ENCODE data around the gene PHF5A. TPM values are rescaled to one million over a fixed set of nuclear protein-coding genes. Genes with fewer than 3 reads are reported as not detected.
A peak's percentile ranks its signal among the peaks of the same experiment; 100 is the strongest.

Gene PHF5A
- total and polyA plus RNA-seq, 2 donors (not counting 3 experiments of a cell fraction or from before 2014, with no cell fraction given) = 61.1 to 63.7 TPM

DNA sequence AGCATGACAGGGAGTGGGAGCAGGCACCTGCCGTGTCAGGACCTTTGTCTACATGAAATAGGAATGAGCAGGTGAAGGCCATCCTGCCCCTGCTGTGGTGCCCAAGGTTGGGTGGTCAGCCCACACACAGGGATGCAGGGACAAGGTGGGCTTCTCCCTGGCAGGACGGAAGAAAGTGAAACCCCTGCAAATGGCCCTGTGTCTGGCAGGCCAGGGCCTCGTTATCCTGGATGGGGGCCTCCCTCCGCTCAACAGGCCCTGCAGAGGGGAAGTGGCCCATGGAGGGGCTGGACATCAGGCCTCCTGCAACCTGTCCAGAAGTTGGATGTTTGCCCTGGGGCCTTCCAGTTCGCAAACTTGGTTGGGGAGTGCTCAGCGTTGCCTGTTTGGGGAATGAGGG, 36.8 kb downstream of the PHF5A start:
- no peak overlapping the region for H2AFZ ChIP-seq (ENCODE audit: low read depth, low read length)
- ChIA-PET CTCF (no interaction called here), POLR2A (no interaction called here)
- no peaks in the 10 kb centered on the region for H3K9me3 ChIP-seq (replicated peaks; ENCODE audit: control insufficient read depth, insufficient read depth, low read length)
- H3K79me2 ChIP-seq (ENCODE audit: control insufficient read depth, insufficient read depth, low read length) = peaks cover 20% of the 10 kb centered on the region
- no peak for DNase-seq (ENCODE audit: low read depth, low spot score)
- BruUV-seq (replicated peaks) = no TSS peak
- intact Hi-C loops (cut with micrococcal nuclease) = no loop called here
- TF ChIP-seq, protein P1, sequence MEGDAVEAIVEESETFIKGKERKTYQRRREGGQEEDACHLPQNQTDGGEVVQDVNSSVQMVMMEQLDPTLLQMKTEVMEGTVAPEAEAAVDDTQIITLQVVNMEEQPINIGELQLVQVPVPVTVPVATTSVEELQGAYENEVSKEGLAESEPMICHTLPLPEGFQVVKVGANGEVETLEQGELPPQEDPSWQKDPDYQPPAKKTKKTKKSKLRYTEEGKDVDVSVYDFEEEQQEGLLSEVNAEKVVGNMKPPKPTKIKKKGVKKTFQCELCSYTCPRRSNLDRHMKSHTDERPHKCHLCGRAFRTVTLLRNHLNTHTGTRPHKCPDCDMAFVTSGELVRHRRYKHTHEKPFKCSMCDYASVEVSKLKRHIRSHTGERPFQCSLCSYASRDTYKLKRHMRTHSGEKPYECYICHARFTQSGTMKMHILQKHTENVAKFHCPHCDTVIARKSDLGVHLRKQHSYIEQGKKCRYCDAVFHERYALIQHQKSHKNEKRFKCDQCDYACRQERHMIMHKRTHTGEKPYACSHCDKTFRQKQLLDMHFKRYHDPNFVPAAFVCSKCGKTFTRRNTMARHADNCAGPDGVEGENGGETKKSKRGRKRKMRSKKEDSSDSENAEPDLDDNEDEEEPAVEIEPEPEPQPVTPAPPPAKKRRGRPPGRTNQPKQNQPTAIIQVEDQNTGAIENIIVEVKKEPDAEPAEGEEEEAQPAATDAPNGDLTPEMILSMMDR (IDR thresholded peaks at IDR 0.05; ENCODE audit: extremely low read depth in 1 of 2, insufficient read depth in 1 of 2, low read depth in 1 of 2, low read length in 2 of 2) = no peak
- TF ChIP-seq FOS (IDR thresholded peaks at IDR 0.05; ENCODE audit: borderline replicate concordance, insufficient read depth, low read length) (no peak), POLR2AphosphoS5 (IDR thresholded peaks at IDR 0.05; ENCODE audit: insufficient read depth, low read depth, low read length) (peak; percentile 27)
- no peaks in the 10 kb centered on the region for H3K27me3 ChIP-seq (ENCODE audit: control insufficient read depth in 2 of 2, insufficient read depth in 2 of 2, low read length in 2 of 2)
- no peaks in the 10 kb centered on the region for H3K4me1 ChIP-seq (ENCODE audit: control insufficient read depth, extremely low read depth, insufficient read depth, low read length)
- H4K20me1 ChIP-seq (replicated peaks; ENCODE audit: control insufficient read depth, extremely low read depth, insufficient read depth, low read length) = no peaks in the 10 kb centered on the region
- FAIRE-seq = no peak
- H3K9ac ChIP-seq (replicated peaks; ENCODE audit: extremely low read depth, insufficient read depth, low read length) = no peak overlapping the region
- H3K9me1 ChIP-seq (replicated peaks; ENCODE audit: control insufficient read depth, extremely low read depth, insufficient read depth, low read length) = no peaks in the 10 kb centered on the region
- peaks cover 0 to 30% of the 10 kb centered on the region in 2 experiments for H3K36me3 ChIP-seq (ENCODE audit: control insufficient read depth in 2 of 2, extremely low read depth in 1 of 2, insufficient read depth in 2 of 2, low read length in 2 of 2)
- dilution Hi-C loops (cut with MboI; ENCODE audit: extremely low pct_ligation_motif_present, low sequenced_read_pairs) = no loop called here
- H3K4me3 ChIP-seq (replicated peaks in 1 of 3; ENCODE audit: insufficient read depth in 1 of 3, low read depth in 1 of 3, low read length in 3 of 3) = no peak overlapping the region
- no peak overlapping the region for H3K4me2 ChIP-seq (ENCODE audit: insufficient read depth, low read length)
- no peak overlapping the region for H3K27ac ChIP-seq (ENCODE audit: insufficient read depth, low read depth, low read length)

DNA sequence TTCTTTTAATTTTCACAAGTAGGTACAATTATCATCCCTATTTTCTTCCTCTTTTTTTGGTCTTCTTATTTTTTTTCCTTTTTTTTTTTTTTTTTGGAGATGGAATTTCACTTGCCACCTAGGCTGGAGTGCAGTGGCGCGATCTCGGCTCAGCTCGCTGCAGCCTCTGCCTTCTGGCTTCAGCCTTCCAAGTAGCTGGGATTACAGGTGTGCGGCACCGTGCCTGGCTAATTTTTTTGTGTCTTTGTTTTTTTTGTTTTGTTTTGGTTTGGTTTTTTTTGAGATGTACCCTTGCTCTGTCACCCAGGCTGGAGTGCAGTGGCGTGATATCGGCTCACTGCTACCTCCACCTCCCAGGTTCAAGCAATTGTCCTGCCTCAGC, 38.5 kb downstream of the PHF5A start:
- Histone ChIP-seq H3K9me3 (replicated peaks; ENCODE audit: control insufficient read depth, insufficient read depth, low read length) (no peaks in the 10 kb centered on the region), H3K9ac (replicated peaks; ENCODE audit: extremely low read depth, insufficient read depth, low read length) (no peak overlapping the region), H3K27me3 (ENCODE audit: control insufficient read depth in 2 of 2, insufficient read depth in 2 of 2, low read length in 2 of 2) (no peaks in the 10 kb centered on the region), H3K36me3 (ENCODE audit: control insufficient read depth in 2 of 2, extremely low read depth in 1 of 2, insufficient read depth in 2 of 2, low read length in 2 of 2) (peaks cover 0 to 17% of the 10 kb centered on the region in 2 experiments), H3K27ac (ENCODE audit: insufficient read depth, low read depth, low read length) (no peak overlapping the region), H4K20me1 (replicated peaks; ENCODE audit: control insufficient read depth, extremely low read depth, insufficient read depth, low read length) (no peaks in the 10 kb centered on the region), H3K4me1 (ENCODE audit: control insufficient read depth, extremely low read depth, insufficient read depth, low read length) (no peaks in the 10 kb centered on the region), H3K9me1 (replicated peaks; ENCODE audit: control insufficient read depth, extremely low read depth, insufficient read depth, low read length) (no peaks in the 10 kb centered on the region), H2AFZ (ENCODE audit: low read depth, low read length) (no peak overlapping the region), H3K4me2 (ENCODE audit: insufficient read depth, low read length) (no peak overlapping the region), H3K79me2 (ENCODE audit: control insufficient read depth, insufficient read depth, low read length) (peaks cover 5% of the 10 kb centered on the region), H3K4me3 (replicated peaks in 1 of 3; ENCODE audit: insufficient read depth in 1 of 3, low read depth in 1 of 3, low read length in 3 of 3) (no peak overlapping the region)
- no peak for FAIRE-seq
- TF ChIP-seq JUN (IDR thresholded peaks at IDR 0.05; ENCODE audit: borderline replicate concordance, insufficient read depth, insufficient read length, low read depth) (no peak), POLR2A (IDR thresholded peaks at IDR 0.05; ENCODE audit: low read depth, low read length) (no peak), GATA2 (IDR thresholded peaks at IDR 0.05; ENCODE audit: insufficient read depth, insufficient read length, low read depth, low read length) (no peak), MYC (IDR thresholded peaks at IDR 0.05; ENCODE audit: low read depth, low read length) (no peak), POLR2AphosphoS5 (IDR thresholded peaks at IDR 0.05; ENCODE audit: insufficient read depth, low read depth, low read length) (no peak), EZH2 (IDR thresholded peaks at IDR 0.05; ENCODE audit: borderline replicate concordance, low read depth, low read length, severe bottlenecking) (no peak), FOS (IDR thresholded peaks at IDR 0.05; ENCODE audit: borderline replicate concordance, insufficient read depth, low read length) (no peak)
- TF ChIP-seq, protein P1 (IDR thresholded peaks at IDR 0.05; ENCODE audit: extremely low read depth in 1 of 2, insufficient read depth in 1 of 2, low read depth in 1 of 2, low read length in 2 of 2) = no peak
- TF ChIP-seq, protein P2, sequence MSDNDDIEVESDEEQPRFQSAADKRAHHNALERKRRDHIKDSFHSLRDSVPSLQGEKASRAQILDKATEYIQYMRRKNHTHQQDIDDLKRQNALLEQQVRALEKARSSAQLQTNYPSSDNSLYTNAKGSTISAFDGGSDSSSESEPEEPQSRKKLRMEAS (IDR thresholded peaks at IDR 0.05; ENCODE audit: insufficient read depth, insufficient read length) = no peak
- no TSS peak for BruUV-seq (replicated peaks)
- intact Hi-C loops (cut with micrococcal nuclease) = no loop called here
- CTCF ChIA-PET = no interaction called here
- POLR2A ChIA-PET = no interaction called here
- dilution Hi-C loops (cut with MboI; ENCODE audit: extremely low pct_ligation_motif_present, low sequenced_read_pairs) = no loop called here
- DNase-seq (ENCODE audit: low read depth, low spot score) = no peak

Measured in endothelial cell of umbilical vein (primary cell).